ENCODE results near the gene NPAS3. TPM values are rescaled to one million over a fixed set of nuclear protein-coding genes. Genes with fewer than 3 reads are reported as not detected.

NPAS3 gene
- total RNA-seq, 4 donors from 2014 or later: 4.0 to 12.2 (median 5.6) TPM

DNA sequence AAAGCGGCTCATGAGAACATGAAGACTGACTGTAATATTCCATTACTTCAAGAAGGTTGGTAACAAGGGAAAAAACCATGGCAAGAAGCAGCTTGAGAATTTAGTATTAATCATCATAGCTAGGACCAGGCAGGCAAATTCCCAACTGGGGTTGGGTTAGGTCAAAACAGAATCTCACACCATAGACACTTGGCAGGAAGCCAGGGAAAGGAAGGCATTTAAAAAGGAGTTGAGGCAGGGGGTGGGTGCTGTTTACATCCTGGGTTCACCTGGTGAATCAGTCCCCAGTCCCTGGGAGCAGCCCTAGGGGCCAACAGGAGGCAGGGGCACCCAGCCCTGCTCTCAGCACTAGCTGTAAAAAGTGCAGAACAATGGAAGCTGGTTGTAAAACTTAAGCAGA is 903.6 kb downstream of the NPAS3 start:
- no peaks in the 10 kb centered on the region for H3K9me3 ChIP-seq
- H3K36me3 ChIP-seq: no peaks in the 10 kb centered on the region
- intact Hi-C loops (cut with DNase I): loop anchor here (5.0 kb wide), 1 partner anchor 385 kb away; no protein-coding TSS in a partner anchor
- no peak for TF ChIP-seq POLR2A (IDR thresholded peaks at IDR 0.05)
- no peak for TF ChIP-seq CTCF (IDR thresholded peaks at IDR 0.05)
- no peak overlapping the region for H3K4me3 ChIP-seq (replicated peaks in 1 of 3)
- WGBS, 2 donors: 98% methylated on average over 1 of the region's 1 CpG
- H3K27ac ChIP-seq: no peak overlapping the region
- no peak for DNase-seq
- H3K27me3 ChIP-seq: no peaks in the 10 kb centered on the region
- H3K4me1 ChIP-seq: no peaks in the 10 kb centered on the region

GRCh38 chr14:33844118-33844517 is 905.4 kb downstream of the NPAS3 start:
- Histone ChIP-seq H3K36me3 (no peaks in the 10 kb centered on the region), H3K4me1 (no peaks in the 10 kb centered on the region), H3K27me3 (no peaks in the 10 kb centered on the region), H3K27ac (no peak overlapping the region), H3K4me3 (replicated peaks in 1 of 3) (no peak overlapping the region), H3K9me3 (no peaks in the 10 kb centered on the region)
- 80 to 83% methylated on average over 3 of the region's 3 CpGs for WGBS, 2 donors
- intact Hi-C loops (cut with DNase I): loop anchor here (5.0 kb wide), 1 partner anchor 383 kb away; no protein-coding TSS in a partner anchor
- TF ChIP-seq POLR2A (IDR thresholded peaks at IDR 0.05) (no peak), CTCF (IDR thresholded peaks at IDR 0.05) (no peak)
- DNase-seq: no peak

DNA sequence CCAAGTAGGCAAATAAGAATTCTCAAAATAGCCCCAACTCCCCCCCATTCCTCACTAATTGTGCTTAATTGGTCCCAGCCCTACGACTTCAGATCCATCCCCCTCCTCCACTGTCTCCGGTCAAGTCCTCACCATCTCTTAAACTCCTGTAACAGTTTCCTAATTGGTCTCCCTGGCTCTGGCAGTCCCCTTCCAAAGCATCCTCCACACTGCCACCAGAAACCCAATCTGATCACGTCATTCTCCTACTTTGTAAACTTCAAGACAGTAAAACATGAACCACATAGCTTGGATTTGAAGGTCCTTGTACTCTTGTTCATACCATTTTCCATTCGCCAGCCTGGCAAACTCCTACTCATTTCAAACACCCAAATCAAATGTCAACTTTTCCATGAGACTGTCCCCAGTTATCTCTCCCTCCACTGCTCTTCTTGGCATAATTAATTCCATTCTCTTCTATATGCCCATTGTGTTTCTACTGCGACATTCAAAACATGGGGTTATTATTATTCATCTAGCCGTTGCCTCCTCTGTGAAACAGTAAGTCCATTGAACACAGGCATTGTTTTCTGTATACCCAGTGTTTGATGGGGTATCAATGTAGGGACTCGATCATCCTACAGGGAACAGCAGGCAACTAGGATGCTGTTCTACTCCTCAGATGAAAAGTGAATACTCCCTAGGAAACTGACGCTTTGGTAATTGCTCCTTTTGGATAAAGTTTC is 907.6 kb downstream of the NPAS3 start:
- no peak for DNase-seq
- 90 to 93% methylated on average over 8 of the region's 8 CpGs for WGBS, 2 donors
- intact Hi-C loops (cut with DNase I): no loop called here

DNA sequence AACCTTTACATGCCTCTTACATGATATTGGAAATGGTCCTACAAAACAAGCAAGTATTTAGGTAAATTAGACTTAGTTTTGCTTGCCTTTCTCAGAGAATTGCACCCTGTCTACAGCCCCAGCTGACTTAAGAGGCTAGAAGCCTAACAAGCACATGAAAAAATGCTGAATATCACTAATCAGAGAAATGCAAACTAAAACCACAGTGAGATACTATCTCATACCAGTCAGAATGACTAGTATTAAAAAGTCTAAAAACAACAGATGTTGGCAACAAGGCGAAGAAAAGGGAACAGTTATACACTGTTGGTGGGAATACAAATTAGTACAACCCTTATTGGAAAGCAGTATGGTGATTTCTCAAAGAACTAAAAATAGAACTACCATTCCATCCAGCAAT is 908.4 kb downstream of the NPAS3 start:
- 90 to 96% methylated on average over 1 of the region's 1 CpG for WGBS, 2 donors
- Histone ChIP-seq H3K4me1 (no peaks in the 10 kb centered on the region), H3K27ac (no peak overlapping the region), H3K36me3 (no peaks in the 10 kb centered on the region), H3K9me3 (no peaks in the 10 kb centered on the region), H3K27me3 (no peaks in the 10 kb centered on the region), H3K4me3 (replicated peaks in 1 of 3) (no peak overlapping the region)
- DNase-seq: no peak
- intact Hi-C loops (cut with DNase I): no loop called here
- TF ChIP-seq CTCF (IDR thresholded peaks at IDR 0.05) (no peak), POLR2A (IDR thresholded peaks at IDR 0.05) (no peak)

More for the DNA sequence above, 907.6 kb downstream of the NPAS3 start:
- no peaks in the 10 kb centered on the region for H3K27me3 ChIP-seq
- no peaks in the 10 kb centered on the region for H3K36me3 ChIP-seq
- H3K4me3 ChIP-seq (replicated peaks in 1 of 3): no peak overlapping the region
- no peaks in the 10 kb centered on the region for H3K4me1 ChIP-seq
- H3K9me3 ChIP-seq: no peaks in the 10 kb centered on the region
- no peak overlapping the region for H3K27ac ChIP-seq
- TF ChIP-seq POLR2A (IDR thresholded peaks at IDR 0.05) (no peak), CTCF (IDR thresholded peaks at IDR 0.05) (no peak)

DNA sequence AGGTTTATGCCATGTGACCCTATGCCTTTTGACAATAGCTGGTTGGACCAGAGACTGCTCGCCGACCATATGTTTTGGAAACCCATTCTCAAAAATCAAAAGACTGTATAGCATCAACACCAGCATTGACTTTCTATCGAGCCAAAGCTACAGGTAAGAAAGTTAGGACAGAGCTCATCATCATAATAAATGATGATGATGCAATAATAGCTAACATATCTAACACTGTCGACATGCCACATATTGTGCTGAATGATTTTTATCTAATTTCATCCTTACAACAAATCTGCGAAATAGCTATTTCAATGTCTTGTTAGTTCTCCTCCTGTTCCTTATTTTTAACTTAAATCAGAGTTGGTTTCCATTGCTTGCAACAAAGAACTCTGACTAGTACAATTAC is 909.3 kb downstream of the NPAS3 start:
- 94 to 98% methylated on average over 5 of the region's 5 CpGs for WGBS, 2 donors
- H3K27ac ChIP-seq: no peak overlapping the region
- DNase-seq: no peak
- H3K36me3 ChIP-seq: no peaks in the 10 kb centered on the region
- H3K27me3 ChIP-seq: no peaks in the 10 kb centered on the region
- TF ChIP-seq CTCF (IDR thresholded peaks at IDR 0.05) (no peak), POLR2A (IDR thresholded peaks at IDR 0.05) (no peak)
- intact Hi-C loops (cut with DNase I): no loop called here
- H3K4me3 ChIP-seq (replicated peaks in 1 of 3): no peak overlapping the region
- no peaks in the 10 kb centered on the region for H3K9me3 ChIP-seq
- H3K4me1 ChIP-seq: no peaks in the 10 kb centered on the region
